G401 (cell line): Measurements from ENCODE around the gene MYOG. TPM values are rescaled to one million over a fixed set of nuclear protein-coding genes. Genes with fewer than 3 reads are reported as not detected.

Experiments used
- DNase-seq: peaks from one replicate; pipeline ENCODE4 v3.0.0-alpha.2; 2015; ENCODE audit warnings: low spot score
- in situ Hi-C: cut with HindIII; loops from 2 replicates; pipeline ENCODE4 v1.10.0; 2016; ENCODE audit warnings: low sequenced_read_pairs, mixed read lengths
- total RNA-seq: library from RNA; depleted of rRNA; stranded (reverse); fragments of >200 nt; shearing (Covaris generic); gene quantifications from 2 replicates; pipeline ENCODE4 v1.2.3, GENCODE V29; 2014

Gene MYOG
- total RNA-seq, 1 experiment from 2014 or later: not detected

DNA sequence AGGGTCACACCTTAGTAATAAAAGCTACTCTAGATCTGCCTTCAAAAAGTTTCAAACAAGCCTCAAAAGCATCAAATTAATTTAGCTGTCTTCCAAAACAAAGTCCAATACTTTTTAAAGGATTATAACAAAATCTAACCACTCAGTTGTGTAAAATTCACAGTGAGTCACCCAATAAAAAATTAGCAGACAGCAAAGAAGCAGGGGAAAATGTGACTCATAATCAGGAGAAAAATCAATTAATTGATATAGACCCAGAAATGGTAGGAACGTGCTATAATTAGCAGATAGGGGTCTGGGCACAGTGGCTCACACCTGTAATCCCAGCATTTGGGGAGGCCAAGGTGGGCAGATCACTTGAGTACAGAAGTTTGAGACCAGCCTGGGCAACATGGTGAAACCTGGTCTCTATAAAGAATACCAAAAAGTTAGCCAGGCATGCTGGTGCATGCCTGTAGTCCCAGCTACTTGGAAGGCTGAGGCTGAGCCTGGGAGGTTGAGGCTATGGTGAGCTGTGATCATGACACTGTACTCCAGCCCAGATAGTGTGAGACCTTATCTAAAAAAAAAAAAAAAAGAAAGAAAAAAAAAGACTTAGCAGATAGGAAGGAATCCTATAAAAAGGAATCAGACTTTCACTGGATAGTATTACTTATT is 8.1 kb upstream of the MYOG start:
- in situ Hi-C loops: no loop called here
- DNase-seq: no peak

DNA sequence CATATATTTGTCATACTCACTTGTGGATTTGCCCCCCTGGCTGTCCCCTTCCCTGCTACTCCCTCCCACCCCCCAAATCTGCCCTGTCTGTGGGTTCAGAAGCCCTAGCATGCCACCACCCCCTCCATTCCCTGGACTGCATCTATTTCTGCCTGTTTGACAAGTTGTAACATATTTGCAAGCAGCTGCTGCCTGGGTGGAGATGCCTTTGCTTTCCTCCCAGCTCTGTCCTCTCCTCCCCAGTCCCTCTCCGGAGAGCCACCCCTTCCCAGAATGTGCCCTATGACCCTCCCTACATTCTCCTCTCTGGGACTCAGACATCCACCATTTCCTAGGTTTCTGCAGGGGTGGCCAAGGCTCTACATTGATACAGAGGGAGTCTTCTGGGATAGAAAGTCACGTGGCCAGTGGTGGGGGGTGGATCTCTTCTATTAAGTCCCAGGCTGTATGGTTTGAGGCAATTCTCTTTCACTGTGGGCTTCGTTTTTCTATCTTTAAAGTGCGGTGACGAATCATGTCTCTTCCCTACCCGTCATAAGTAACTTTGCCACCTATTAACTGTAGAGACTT is 6.0 kb upstream of the MYOG start:
- in situ Hi-C loops: no loop called here
- DNase-seq: no peak

- no peak for DNase-seq
- in situ Hi-C loops: no loop called here
These were observed 5.3 kb upstream of the MYOG start for GRCh38 chr1:203091199-203091477.

- in situ Hi-C loops: no loop called here
- DNase-seq: no peak
These were observed 4.8 kb upstream of the MYOG start for GRCh38 chr1:203090421-203091198.

GRCh38 chr1:203089651-203090045 is 3.8 kb upstream of the MYOG start:
- DNase-seq: no peak
- in situ Hi-C loops: no loop called here

- in situ Hi-C loops: no loop called here
- no peak for DNase-seq
These were observed 3.3 kb upstream of the MYOG start for GRCh38 chr1:203089001-203089650.

GRCh38 chr1:203088441-203088840 is 2.6 kb upstream of the MYOG start:
- in situ Hi-C loops: no loop called here
- DNase-seq: no peak

- DNase-seq: no peak
- in situ Hi-C loops: no loop called here
These were observed 1.4 kb upstream of the MYOG start for GRCh38 chr1:203086992-203087763.

GRCh38 chr1:203084588-203085527 is 954 bp downstream of the MYOG start:
- in situ Hi-C loops: no loop called here
- no peak for DNase-seq

DNA sequence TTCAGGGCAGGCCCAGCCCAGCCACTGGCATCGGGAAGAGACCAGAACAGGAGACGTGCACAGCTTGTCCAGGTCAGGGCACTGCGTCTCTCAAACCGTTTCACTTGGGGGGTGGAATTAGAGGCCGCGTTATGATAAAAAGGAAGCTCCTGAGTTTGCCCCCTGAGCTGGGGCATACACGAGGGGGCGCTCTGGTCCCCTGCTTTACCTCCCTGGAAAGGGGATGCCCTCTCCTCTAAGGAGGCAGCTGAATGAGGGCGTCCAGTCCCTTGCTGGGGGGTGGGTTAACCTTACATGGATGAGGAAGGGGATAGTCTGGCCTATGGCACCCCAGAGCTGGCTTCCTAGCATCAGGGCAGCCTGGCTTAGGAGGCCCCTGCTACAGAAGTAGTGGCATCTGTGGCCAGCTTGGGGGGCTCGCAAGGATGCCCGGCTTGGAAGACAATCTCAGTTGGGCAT is 2.3 kb downstream of the MYOG start:
- in situ Hi-C loops: no loop called here
- DNase-seq: no peak

DNA sequence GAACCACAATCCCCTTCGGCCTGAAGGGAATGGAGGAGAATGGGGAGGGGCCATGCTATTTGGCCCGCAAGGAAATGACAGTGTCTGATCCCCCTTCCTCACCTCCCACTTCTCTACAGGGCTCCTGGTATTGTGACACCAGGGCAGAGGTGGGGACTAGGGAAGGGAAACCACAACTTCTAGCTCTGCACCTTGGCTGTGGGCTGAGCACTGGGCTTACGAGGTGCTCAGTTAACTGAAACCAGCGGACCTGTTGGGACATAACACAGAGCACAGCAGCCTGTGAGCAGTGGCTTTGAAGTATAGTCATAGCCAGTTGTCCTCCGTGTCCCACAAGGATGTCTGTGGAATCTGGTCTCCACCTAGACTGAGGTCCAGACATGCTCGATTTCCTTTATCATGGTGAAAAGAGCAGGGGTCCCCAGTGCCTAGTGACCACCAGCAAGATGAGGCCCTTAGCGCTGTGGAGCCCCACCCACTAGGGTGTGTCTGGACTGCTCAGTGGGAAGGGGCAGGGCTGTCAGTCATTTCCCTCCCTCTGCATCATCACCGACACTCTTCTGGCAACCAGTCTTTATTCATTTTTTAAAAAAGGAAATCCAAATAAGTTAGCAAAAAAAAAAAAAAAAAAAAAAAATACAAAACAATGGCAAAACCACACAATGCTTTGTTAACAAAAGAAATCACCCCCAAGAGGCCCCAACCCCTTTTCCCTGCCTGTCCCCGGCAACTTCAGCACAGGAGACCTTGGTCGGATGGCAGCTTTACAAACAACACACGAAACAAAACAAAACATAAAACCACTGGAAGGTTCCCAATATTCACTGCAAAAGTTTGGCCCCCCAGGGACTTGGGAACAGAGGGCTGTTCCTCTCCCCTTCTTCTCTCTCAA is 3.0 kb downstream of the MYOG start:
- in situ Hi-C loops: no loop called here
- no peak for DNase-seq

DNA sequence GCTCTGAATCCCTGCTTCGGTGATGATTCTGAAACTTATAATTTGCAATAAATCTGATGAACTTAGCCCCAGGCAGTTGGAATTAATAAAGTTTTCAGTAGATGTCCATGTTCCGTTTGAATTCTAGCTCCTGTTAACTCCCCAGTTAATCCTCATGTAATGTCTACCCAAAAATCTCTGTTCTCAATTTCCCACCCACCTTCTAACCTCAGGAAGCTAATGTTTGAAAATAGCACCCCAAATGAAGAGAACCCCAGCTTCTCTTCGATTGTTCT is 3.6 kb downstream of the MYOG start:
- DNase-seq: no peak
- in situ Hi-C loops: no loop called here

- DNase-seq: no peak
- in situ Hi-C loops: no loop called here
These were observed 4.2 kb downstream of the MYOG start for GRCh38 chr1:203081465-203082230.

GRCh38 chr1:203080456-203080855 is 5.4 kb downstream of the MYOG start:
- in situ Hi-C loops: no loop called here

GRCh38 chr1:203078478-203078877 is 7.3 kb downstream of the MYOG start:
- in situ Hi-C loops: no loop called here

More at GRCh38 chr1:203080456-203080855, 5.4 kb downstream of the MYOG start:
- no peak for DNase-seq

GRCh38 chr1:203077956-203078355 is 7.9 kb downstream of the MYOG start:
- in situ Hi-C loops: no loop called here
- no peak for DNase-seq

More at GRCh38 chr1:203078478-203078877, 7.3 kb downstream of the MYOG start:
- no peak for DNase-seq

- no peak for DNase-seq
- in situ Hi-C loops: no loop called here
These were observed 8.4 kb downstream of the MYOG start for GRCh38 chr1:203077367-203077766.
